Upper lobe of left lung (tissue), 6 donors: ENCODE data around the gene TOR1AIP2. TPM values are rescaled to one million over a fixed set of nuclear protein-coding genes. Genes with fewer than 3 reads are reported as not detected.

Source experiments
- ATAC-seq, 2 donors: fragments of 200-7000 bp; cut with Tn5 transposase; one replicate each; pipeline ENCODE4 v1.9.1; 2022; ENCODE audit warnings: mild to moderate bottlenecking in 2 of 2, moderate library complexity in 2 of 2; ENCODE audit not compliant: low FRiP score in 2 of 2
- DNase-seq, 2 donors: peaks; one replicate each; pipeline ENCODE4 v3.0.0-alpha.2; 2019 to 2020
- H3K27ac ChIP-seq, 4 donors: fragments of 200-600 bp; sonication (generic); one replicate each; pipeline ENCODE4 v1.5.1; 2016 to 2019
- H3K27me3 ChIP-seq, 4 donors: fragments of 200-600 bp; sonication (generic); one replicate each; pipeline ENCODE4 v1.5.1; 2017 to 2019
- H3K36me3 ChIP-seq, 4 donors: fragments of 200-600 bp; sonication (generic); one replicate each; pipeline ENCODE4 v1.5.1; 2016 to 2019
- H3K4me1 ChIP-seq, 4 donors: fragments of 200-600 bp; sonication (generic); one replicate each; pipeline ENCODE4 v1.5.1; 2018 to 2019
- H3K4me3 ChIP-seq, 4 donors: fragments of 200-600 bp; sonication (generic); one replicate each; pipeline ENCODE4 v1.5.1; 2017 to 2019; ENCODE audit warnings: mild to moderate bottlenecking in 2 of 4, moderate library complexity in 1 of 4
- H3K9me3 ChIP-seq, 4 donors: fragments of 200-600 bp; sonication (generic); one replicate each; pipeline ENCODE4 v1.5.1; 2018 to 2019
- CTCF ChIP-seq, 6 experiments: fragments of 450-650 bp in 4 of 6; fragments of 200-600 bp in 2 of 6; sonication (generic) in 2 of 6; IDR thresholded peaks; one replicate each; pipeline ENCODE4 v1.5.1; 2016 to 2019; ENCODE audit warnings: antibody characterized with exemption in 6 of 6
- EP300 ChIP-seq, 4 donors: sonication (generic); formaldehyde crosslinking; IDR thresholded peaks; one replicate each; pipeline ENCODE4 v1.5.1; 2017; ENCODE audit warnings: antibody characterized with exemption in 4 of 4, control low read depth in 2 of 4
- POLR2A ChIP-seq, 4 donors: fragments of 450-650 bp; IDR thresholded peaks; one replicate each; pipeline ENCODE4 v1.5.1; 2016 to 2017; ENCODE audit warnings: antibody characterized with exemption in 4 of 4, mild to moderate bottlenecking in 2 of 4
- POLR2AphosphoS5 ChIP-seq, 2 donors: sonication (generic); formaldehyde crosslinking; IDR thresholded peaks; one replicate each; pipeline ENCODE4 v1.5.1; 2017; ENCODE audit warnings: antibody characterized with exemption in 2 of 2
- WGBS, 2 donors: methylation state at CpG; one replicate each; pipeline ENCODE4 v1.1.5; 2017 to 2018; 5-methylcytosine and 5-hydroxymethylcytosine counted together
- total RNA-seq, 6 donors: library from RNA; depleted of rRNA in 4 of 6; stranded (reverse); fragments of >200 nt in 4 of 6; gene quantifications; one replicate each; pipeline versions ENCODE4 v1.1.0 to v1.2.1, GENCODE V29; 2016 to 2021
- donor health status: DM: no; HTN: no; CAD: no; lungs with moderate emphysema.
- donor health status: DM: no; HTN: yes; CAD: no; lungs with severe emphysema.

Gene TOR1AIP2
- total RNA-seq, 6 donors from 2014 or later = 59.7 to 145 (median 81.2) TPM

- peaks cover 0 to 12% (median 8%) of the 10 kb centered on the region in 4 donors for H3K4me1 ChIP-seq
- H3K27me3 ChIP-seq = no peaks in the 10 kb centered on the region
- peak; percentile 79 to 86 (median 84) for TF ChIP-seq CTCF (IDR thresholded peaks at IDR 0.05)
- no peak for TF ChIP-seq EP300 (IDR thresholded peaks at IDR 0.05)
- DNase-seq = peak; percentile 38 to 68
- H3K4me3 ChIP-seq = no peak overlapping the region
- WGBS, 2 donors = 29 to 44% methylated on average over 12 to 14 of the region's 14 CpGs
- ATAC-seq = peak; percentile 50 to 71
- no peaks in the 10 kb centered on the region for H3K36me3 ChIP-seq
- H3K9me3 ChIP-seq = no peaks in the 10 kb centered on the region
- no peak overlapping the region for H3K27ac ChIP-seq
Measured at GRCh38 chr1:179809506-179810366, 67.9 kb downstream of the TOR1AIP2 start.

- no peak for ATAC-seq
Measured at GRCh38 chr1:179808503-179808902, 69.1 kb downstream of the TOR1AIP2 start.

GRCh38 chr1:179807691-179808485 is 69.7 kb downstream of the TOR1AIP2 start:
- DNase-seq (no peak), ATAC-seq (peak in 1 of 2 donors; percentile 42)
- TF ChIP-seq POLR2AphosphoS5 (IDR thresholded peaks at IDR 0.05) (no peak), CTCF (IDR thresholded peaks at IDR 0.05) (no peak), POLR2A (IDR thresholded peaks at IDR 0.05) (no peak), EP300 (IDR thresholded peaks at IDR 0.05) (no peak)
- 85 to 89% methylated on average over 8 to 11 of the region's 11 CpGs for WGBS, 2 donors
- Histone ChIP-seq H3K4me1 (peaks cover 0 to 5% (median 1%) of the 10 kb centered on the region in 4 donors), H3K27me3 (no peaks in the 10 kb centered on the region), H3K27ac (no peak overlapping the region), H3K9me3 (no peaks in the 10 kb centered on the region), H3K36me3 (no peaks in the 10 kb centered on the region), H3K4me3 (no peak overlapping the region)

More at GRCh38 chr1:179808503-179808902, 69.1 kb downstream of the TOR1AIP2 start:
- no peaks in the 10 kb centered on the region for H3K27me3 ChIP-seq
- TF ChIP-seq POLR2AphosphoS5 (IDR thresholded peaks at IDR 0.05) = no peak
- TF ChIP-seq CTCF (IDR thresholded peaks at IDR 0.05) = no peak
- no peak for TF ChIP-seq POLR2A (IDR thresholded peaks at IDR 0.05)
- TF ChIP-seq EP300 (IDR thresholded peaks at IDR 0.05) = no peak
- no peak overlapping the region for H3K27ac ChIP-seq
- 86 to 88% methylated on average over 1 of the region's 1 CpG for WGBS, 2 donors
- peaks cover 0 to 5% (median 1%) of the 10 kb centered on the region in 4 donors for H3K4me1 ChIP-seq
- no peak for DNase-seq
- no peaks in the 10 kb centered on the region for H3K9me3 ChIP-seq
- H3K36me3 ChIP-seq = no peaks in the 10 kb centered on the region
- H3K4me3 ChIP-seq = no peak overlapping the region

- H3K36me3 ChIP-seq = no peaks in the 10 kb centered on the region
- DNase-seq (peak in 1 of 2 donors; percentile 40), ATAC-seq (no peak)
- H3K27me3 ChIP-seq = no peaks in the 10 kb centered on the region
- no peak overlapping the region for H3K4me3 ChIP-seq
- H3K4me1 ChIP-seq = peaks cover 0 to 5% (median 1%) of the 10 kb centered on the region in 4 donors
- H3K9me3 ChIP-seq = no peaks in the 10 kb centered on the region
- no peak overlapping the region for H3K27ac ChIP-seq
- TF ChIP-seq EP300 (IDR thresholded peaks at IDR 0.05) (no peak), POLR2A (IDR thresholded peaks at IDR 0.05) (no peak), POLR2AphosphoS5 (IDR thresholded peaks at IDR 0.05) (no peak), CTCF (IDR thresholded peaks at IDR 0.05) (no peak)
- WGBS, 2 donors = 74 to 86% methylated on average over 6 to 9 of the region's 9 CpGs
Measured at GRCh38 chr1:179807291-179807690, 70.3 kb downstream of the TOR1AIP2 start.
